M059J (cell line): Measurements from ENCODE around the gene LRRN2. TPM values are rescaled to one million over a fixed set of nuclear protein-coding genes. Genes with fewer than 3 reads are reported as not detected.
A peak's percentile ranks its signal among the peaks of the same experiment; 100 is the strongest.

Experiments
- DNase-seq: peaks from one replicate; pipeline ENCODE4 v3.0.0-alpha.2; 2012; ENCODE audit warnings: low read depth
- total RNA-seq: library from RNA; depleted of rRNA; stranded (reverse); fragments of >200 nt; shearing (Covaris generic); gene quantifications from 2 replicates; pipeline ENCODE4 v1.2.3, GENCODE V29; 2014

The LRRN2 gene
- total RNA-seq, 1 experiment from 2014 or later: 0.02 TPM

- DNase-seq: no peak
Observed at GRCh38 chr1:204712708-204713430, 27.3 kb upstream of the LRRN2 start.

GRCh38 chr1:204711947-204712701 lies 26.6 kb upstream of the LRRN2 start:
- DNase-seq: no peak

GRCh38 chr1:204711103-204711946 lies 25.8 kb upstream of the LRRN2 start:
- no peak for DNase-seq

GRCh38 chr1:204709960-204710912 lies 24.7 kb upstream of the LRRN2 start:
- no peak for DNase-seq

- DNase-seq: no peak
Observed at GRCh38 chr1:204709021-204709420, 23.5 kb upstream of the LRRN2 start.

- peak; percentile 35 for DNase-seq
Observed at GRCh38 chr1:204706838-204707509, 21.4 kb upstream of the LRRN2 start.

GRCh38 chr1:204705888-204706837 lies 20.6 kb upstream of the LRRN2 start:
- DNase-seq: no peak

- no peak for DNase-seq
Observed at GRCh38 chr1:204705493-204705811, 19.9 kb upstream of the LRRN2 start.

- DNase-seq: no peak
Observed at GRCh38 chr1:204704794-204705492, 19.4 kb upstream of the LRRN2 start.

- no peak for DNase-seq
Observed at GRCh38 chr1:204703826-204704612, 18.5 kb upstream of the LRRN2 start.

GRCh38 chr1:204703268-204703664 lies 17.7 kb upstream of the LRRN2 start:
- no peak for DNase-seq

GRCh38 chr1:204702552-204703267 lies 17.2 kb upstream of the LRRN2 start:
- no peak for DNase-seq

- no peak for DNase-seq
Observed at GRCh38 chr1:204701229-204701628, 15.7 kb upstream of the LRRN2 start.

GRCh38 chr1:204697893-204698292 lies 12.4 kb upstream of the LRRN2 start:
- DNase-seq: no peak

- DNase-seq: no peak
Observed at GRCh38 chr1:204696606-204697005, 11.1 kb upstream of the LRRN2 start.

GRCh38 chr1:204695692-204696091 lies 10.2 kb upstream of the LRRN2 start:
- DNase-seq: no peak

GRCh38 chr1:204694145-204694544 lies 8.6 kb upstream of the LRRN2 start:
- DNase-seq: no peak
